Measurements from ENCODE around the gene ACTRT2.

The ACTRT2 gene

GRCh38 chr1:3003941-3004270 is 17.4 kb upstream of the ACTRT2 start:
- Histone ChIP-seq H3K36me3 (ENCODE audit: control insufficient read depth, insufficient read depth, low read length) (no peaks in the 10 kb centered on the region), H3K4me3 (ENCODE audit: extremely low read depth, insufficient read depth, low read length, poor library complexity, severe bottlenecking) (no peak overlapping the region), H3K9me3 (ENCODE audit: control insufficient read depth, low read length) (peaks cover 48% of the 10 kb centered on the region), H3K27ac (ENCODE audit: low read depth, low read length, severe bottlenecking) (no peak overlapping the region), H3K4me1 (ENCODE audit: control insufficient read depth, insufficient read depth, low read length, poor library complexity, severe bottlenecking) (no peaks in the 10 kb centered on the region)
- 84 to 88% methylated on average over 8 of the region's 10 CpGs for WGBS, 2 experiments (ENCODE audit: insufficient coverage in 2 of 2)

- WGBS, 2 experiments (ENCODE audit: insufficient coverage in 2 of 2): 78 to 84% methylated on average over 19 to 20 of the region's 20 CpGs
- Histone ChIP-seq H3K4me1 (ENCODE audit: control insufficient read depth, insufficient read depth, low read length, poor library complexity, severe bottlenecking) (no peaks in the 10 kb centered on the region), H3K4me3 (ENCODE audit: extremely low read depth, insufficient read depth, low read length, poor library complexity, severe bottlenecking) (no peak overlapping the region)
Observed at GRCh38 chr1:3004285-3005205, 16.7 kb upstream of the ACTRT2 start.

GRCh38 chr1:3005771-3006170 is 15.5 kb upstream of the ACTRT2 start:
- peaks cover 47% of the 10 kb centered on the region for H3K9me3 ChIP-seq (ENCODE audit: control insufficient read depth, low read length)
- H3K4me3 ChIP-seq (ENCODE audit: extremely low read depth, insufficient read depth, low read length, poor library complexity, severe bottlenecking): no peak overlapping the region
- 61 to 71% methylated on average over 7 of the region's 8 CpGs for WGBS, 2 experiments (ENCODE audit: insufficient coverage in 2 of 2)
- no peak overlapping the region for H3K27ac ChIP-seq (ENCODE audit: low read depth, low read length, severe bottlenecking)
- H3K4me1 ChIP-seq (ENCODE audit: control insufficient read depth, insufficient read depth, low read length, poor library complexity, severe bottlenecking): no peaks in the 10 kb centered on the region
- H3K36me3 ChIP-seq (ENCODE audit: control insufficient read depth, insufficient read depth, low read length): no peaks in the 10 kb centered on the region

More at GRCh38 chr1:3004285-3005205, 16.7 kb upstream of the ACTRT2 start:
- Histone ChIP-seq H3K9me3 (ENCODE audit: control insufficient read depth, low read length) (peaks cover 48% of the 10 kb centered on the region), H3K36me3 (ENCODE audit: control insufficient read depth, insufficient read depth, low read length) (no peaks in the 10 kb centered on the region), H3K27ac (ENCODE audit: low read depth, low read length, severe bottlenecking) (no peak overlapping the region)

GRCh38 chr1:3007298-3008147 is 13.7 kb upstream of the ACTRT2 start:
- no peaks in the 10 kb centered on the region for H3K4me1 ChIP-seq (ENCODE audit: control insufficient read depth, insufficient read depth, low read length, poor library complexity, severe bottlenecking)
- WGBS, 2 experiments (ENCODE audit: insufficient coverage in 2 of 2): 37 to 47% methylated on average over 2 of the region's 4 CpGs
- H3K36me3 ChIP-seq (ENCODE audit: control insufficient read depth, insufficient read depth, low read length): no peaks in the 10 kb centered on the region
- peaks cover 45% of the 10 kb centered on the region for H3K9me3 ChIP-seq (ENCODE audit: control insufficient read depth, low read length)
- no peak overlapping the region for H3K27ac ChIP-seq (ENCODE audit: low read depth, low read length, severe bottlenecking)
- no peak overlapping the region for H3K4me3 ChIP-seq (ENCODE audit: extremely low read depth, insufficient read depth, low read length, poor library complexity, severe bottlenecking)

GRCh38 chr1:3009021-3009420 is 12.2 kb upstream of the ACTRT2 start:
- peaks cover 33% of the 10 kb centered on the region for H3K9me3 ChIP-seq (ENCODE audit: control insufficient read depth, low read length)
- no peaks in the 10 kb centered on the region for H3K36me3 ChIP-seq (ENCODE audit: control insufficient read depth, insufficient read depth, low read length)
- no peak overlapping the region for H3K4me3 ChIP-seq (ENCODE audit: extremely low read depth, insufficient read depth, low read length, poor library complexity, severe bottlenecking)
- no peaks in the 10 kb centered on the region for H3K4me1 ChIP-seq (ENCODE audit: control insufficient read depth, insufficient read depth, low read length, poor library complexity, severe bottlenecking)
- no peak overlapping the region for H3K27ac ChIP-seq (ENCODE audit: low read depth, low read length, severe bottlenecking)
- WGBS, 2 experiments (ENCODE audit: insufficient coverage in 2 of 2): 80 to 82% methylated on average over 5 to 6 of the region's 6 CpGs

- Histone ChIP-seq H3K36me3 (ENCODE audit: control insufficient read depth, insufficient read depth, low read length) (no peaks in the 10 kb centered on the region), H3K4me3 (ENCODE audit: extremely low read depth, insufficient read depth, low read length, poor library complexity, severe bottlenecking) (no peak overlapping the region), H3K27ac (ENCODE audit: low read depth, low read length, severe bottlenecking) (no peak overlapping the region), H3K9me3 (ENCODE audit: control insufficient read depth, low read length) (peaks cover 33% of the 10 kb centered on the region), H3K4me1 (ENCODE audit: control insufficient read depth, insufficient read depth, low read length, poor library complexity, severe bottlenecking) (no peaks in the 10 kb centered on the region)
- no CpG with 5 or more reads among the region's 2 CpGs for WGBS, 2 experiments (ENCODE audit: insufficient coverage in 2 of 2)
Observed at GRCh38 chr1:3009556-3009955, 11.7 kb upstream of the ACTRT2 start.

GRCh38 chr1:3011127-3011526 is 10.1 kb upstream of the ACTRT2 start:
- H3K27ac ChIP-seq (ENCODE audit: low read depth, low read length, severe bottlenecking): no peak overlapping the region
- peaks cover 27% of the 10 kb centered on the region for H3K9me3 ChIP-seq (ENCODE audit: control insufficient read depth, low read length)
- H3K4me3 ChIP-seq (ENCODE audit: extremely low read depth, insufficient read depth, low read length, poor library complexity, severe bottlenecking): no peak overlapping the region
- no peaks in the 10 kb centered on the region for H3K4me1 ChIP-seq (ENCODE audit: control insufficient read depth, insufficient read depth, low read length, poor library complexity, severe bottlenecking)
- H3K36me3 ChIP-seq (ENCODE audit: control insufficient read depth, insufficient read depth, low read length): no peaks in the 10 kb centered on the region
- 86 to 87% methylated on average over 10 of the region's 10 CpGs for WGBS, 2 experiments (ENCODE audit: insufficient coverage in 2 of 2)

GRCh38 chr1:3011631-3012455 is 9.4 kb upstream of the ACTRT2 start:
- H3K4me3 ChIP-seq (ENCODE audit: extremely low read depth, insufficient read depth, low read length, poor library complexity, severe bottlenecking): no peak overlapping the region
- 88% methylated on average over 40 to 46 of the region's 46 CpGs for WGBS, 2 experiments (ENCODE audit: insufficient coverage in 2 of 2)

GRCh38 chr1:3012456-3013291 is 8.6 kb upstream of the ACTRT2 start:
- H3K27ac ChIP-seq (ENCODE audit: low read depth, low read length, severe bottlenecking): no peak overlapping the region
- peaks cover 22% of the 10 kb centered on the region for H3K9me3 ChIP-seq (ENCODE audit: control insufficient read depth, low read length)
- no peak overlapping the region for H3K4me3 ChIP-seq (ENCODE audit: extremely low read depth, insufficient read depth, low read length, poor library complexity, severe bottlenecking)
- no peaks in the 10 kb centered on the region for H3K36me3 ChIP-seq (ENCODE audit: control insufficient read depth, insufficient read depth, low read length)
- no peaks in the 10 kb centered on the region for H3K4me1 ChIP-seq (ENCODE audit: control insufficient read depth, insufficient read depth, low read length, poor library complexity, severe bottlenecking)
- 54 to 66% methylated on average over 24 to 32 of the region's 44 CpGs for WGBS, 2 experiments (ENCODE audit: insufficient coverage in 2 of 2)

More at GRCh38 chr1:3011631-3012455, 9.4 kb upstream of the ACTRT2 start:
- Histone ChIP-seq H3K4me1 (ENCODE audit: control insufficient read depth, insufficient read depth, low read length, poor library complexity, severe bottlenecking) (no peaks in the 10 kb centered on the region), H3K36me3 (ENCODE audit: control insufficient read depth, insufficient read depth, low read length) (no peaks in the 10 kb centered on the region), H3K9me3 (ENCODE audit: control insufficient read depth, low read length) (peaks cover 26% of the 10 kb centered on the region), H3K27ac (ENCODE audit: low read depth, low read length, severe bottlenecking) (no peak overlapping the region)

All from mesodermal cell (in vitro differentiated cells).